HG02840 (cell line): Measurements from ENCODE around the gene SMARCA2.

Experiments
- ATAC-seq: cut with Tn5 transposase; IDR thresholded peaks from one replicate; pipeline ENCODE4 v1.9.1; 2021; ENCODE audit warnings: mild to moderate bottlenecking, moderate library complexity, moderate number of reproducible peaks; ENCODE audit not compliant: unreplicated experiment, low FRiP score

Gene SMARCA2

DNA sequence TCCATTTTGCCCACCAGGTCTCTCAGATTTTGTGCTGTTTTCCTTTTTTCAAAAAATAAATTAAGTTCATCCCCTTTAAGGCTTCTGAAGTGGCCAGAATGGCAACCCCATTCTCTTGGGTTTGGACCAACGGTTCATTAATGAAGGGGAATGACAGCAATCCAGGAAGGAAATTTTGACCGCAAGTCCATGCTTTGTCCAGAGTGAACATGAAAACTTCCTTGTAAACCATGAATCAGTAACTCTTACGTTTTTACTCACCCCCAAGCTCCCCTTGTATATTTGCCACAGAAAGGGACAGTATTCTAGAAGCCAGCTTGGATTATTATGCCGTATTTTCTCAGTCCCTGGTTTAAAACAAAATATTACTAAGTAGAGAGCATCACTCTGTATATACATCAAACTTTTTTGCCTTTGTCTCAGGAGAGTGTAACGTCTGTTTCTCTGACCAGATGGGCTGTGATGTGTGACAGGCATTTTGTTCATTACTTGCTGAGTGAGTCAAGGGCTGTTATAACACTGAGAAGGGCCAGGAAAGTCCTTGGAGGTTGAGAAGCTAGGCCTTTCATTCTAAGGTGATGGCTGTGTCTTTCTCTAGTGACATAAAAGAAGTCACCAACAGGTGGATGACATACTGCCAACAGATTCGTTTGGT, 148.2 kb downstream of the SMARCA2 start:
- ATAC-seq, result no peak

DNA sequence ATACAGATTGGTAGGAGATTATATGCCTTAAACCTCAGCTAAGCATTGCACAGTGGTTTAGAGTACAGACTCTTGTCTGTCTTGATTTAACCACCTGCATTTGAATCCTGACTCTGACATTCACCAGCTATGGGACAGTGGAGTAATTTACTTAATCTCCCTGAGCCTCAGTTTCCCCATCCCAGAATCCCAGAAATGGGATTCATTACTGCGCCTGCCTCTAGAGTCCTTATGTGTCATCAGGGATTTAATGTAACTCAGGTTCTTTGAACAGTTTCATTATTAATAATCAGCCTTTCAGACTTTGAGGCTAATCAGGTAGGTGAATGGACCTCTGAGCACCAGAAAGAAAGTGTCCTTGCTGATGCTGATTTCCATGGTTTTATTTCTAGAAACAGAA, 149.1 kb downstream of the SMARCA2 start:
- ATAC-seq, result no peak

DNA sequence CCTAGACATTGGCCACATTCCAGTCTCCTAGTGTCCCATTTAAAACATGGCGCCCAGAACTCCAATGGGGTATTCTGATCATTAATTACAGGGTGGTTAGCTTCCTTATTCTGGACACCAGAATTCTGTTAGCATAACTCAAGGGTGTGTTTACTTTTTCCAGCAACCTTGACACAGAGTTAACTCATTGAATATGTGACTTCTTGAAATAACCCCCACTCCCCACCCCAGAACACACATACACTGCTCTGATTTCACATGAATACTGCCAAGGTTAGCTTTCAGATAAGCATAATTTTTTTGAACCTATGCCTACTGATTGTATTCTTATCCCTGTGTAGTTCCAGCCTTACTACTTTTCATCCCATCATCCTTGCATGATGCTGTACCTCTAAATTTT, 151.1 kb downstream of the SMARCA2 start:
- ATAC-seq, result no peak

DNA sequence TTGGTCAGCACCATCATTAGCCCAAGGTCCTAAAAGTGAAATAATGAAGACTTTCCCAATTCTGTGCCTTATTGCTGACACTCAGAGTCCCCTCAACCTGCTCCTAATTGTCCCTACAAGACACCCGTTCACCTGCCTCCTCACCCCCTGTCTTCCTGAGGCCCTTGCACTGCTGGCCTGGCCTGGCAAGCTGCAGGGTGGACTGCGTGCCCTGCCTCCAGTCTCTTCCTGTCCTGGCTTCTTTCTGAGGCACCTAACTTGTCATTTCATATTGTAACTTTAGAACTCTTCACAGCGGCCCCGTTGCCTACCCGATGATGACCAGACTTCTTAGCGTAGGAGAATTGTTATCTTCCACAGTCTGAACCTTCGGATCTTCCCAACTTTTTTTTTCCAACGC, 153.9 kb downstream of the SMARCA2 start:
- ATAC-seq, result no peak

DNA sequence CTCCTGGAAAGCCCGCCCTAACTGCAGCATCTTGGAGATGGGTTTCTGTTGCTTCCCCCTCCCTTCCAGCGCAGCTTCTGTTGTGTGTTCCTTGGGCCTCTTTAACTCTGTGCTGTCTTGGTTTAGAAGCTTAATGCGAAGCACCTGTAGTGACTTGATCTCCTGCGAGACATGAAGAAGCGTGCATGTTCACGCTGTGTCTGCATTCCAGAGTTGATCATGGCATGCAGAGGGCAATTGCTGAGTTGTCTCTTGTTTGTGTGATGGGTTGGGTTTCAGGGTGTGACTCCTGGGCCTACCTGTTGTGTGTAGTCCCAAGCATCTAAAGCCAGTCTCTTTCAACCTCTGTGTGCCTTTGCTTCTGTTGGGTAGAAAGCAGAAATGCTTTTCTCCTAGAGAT, 155.6 kb downstream of the SMARCA2 start:
- no peak for ATAC-seq

DNA sequence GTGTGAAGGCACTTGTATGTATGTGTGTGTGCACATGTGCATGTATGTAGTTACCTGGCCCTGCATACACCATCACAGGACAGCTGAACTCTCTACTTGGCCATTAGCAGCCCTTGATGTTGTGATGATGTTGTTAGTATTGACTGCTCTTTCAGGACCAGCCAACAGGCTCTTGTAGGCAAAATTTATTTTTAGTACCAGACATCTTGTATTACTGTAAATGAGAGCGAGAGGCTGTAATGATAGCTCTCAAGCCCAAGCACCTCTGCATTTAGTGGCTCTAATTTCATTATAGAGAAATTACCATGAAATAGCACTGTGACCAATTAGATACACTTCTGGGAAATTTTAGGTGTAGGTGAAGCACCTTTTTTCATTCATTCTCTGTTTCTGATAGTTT, 158.0 kb downstream of the SMARCA2 start:
- ATAC-seq, result no peak

DNA sequence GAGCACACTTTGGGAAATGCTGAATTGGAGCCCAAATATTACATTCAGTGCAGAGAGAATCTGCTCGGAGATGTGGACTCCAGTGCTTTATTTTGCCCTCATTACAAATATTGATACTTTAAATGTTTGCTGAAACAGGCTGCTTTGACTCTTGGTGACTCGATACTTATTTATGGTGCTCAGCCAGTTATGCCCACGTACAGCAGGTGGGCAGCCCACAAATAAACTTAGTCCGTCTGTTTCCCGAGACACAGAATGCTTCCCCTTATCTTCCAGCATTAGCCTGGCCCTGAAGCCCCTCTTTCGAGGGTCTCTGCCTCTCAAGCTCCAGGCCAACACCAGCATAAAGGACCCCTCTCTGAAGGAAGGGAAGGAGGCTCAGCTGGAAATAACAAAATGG, 158.7 kb downstream of the SMARCA2 start:
- no peak for ATAC-seq

DNA sequence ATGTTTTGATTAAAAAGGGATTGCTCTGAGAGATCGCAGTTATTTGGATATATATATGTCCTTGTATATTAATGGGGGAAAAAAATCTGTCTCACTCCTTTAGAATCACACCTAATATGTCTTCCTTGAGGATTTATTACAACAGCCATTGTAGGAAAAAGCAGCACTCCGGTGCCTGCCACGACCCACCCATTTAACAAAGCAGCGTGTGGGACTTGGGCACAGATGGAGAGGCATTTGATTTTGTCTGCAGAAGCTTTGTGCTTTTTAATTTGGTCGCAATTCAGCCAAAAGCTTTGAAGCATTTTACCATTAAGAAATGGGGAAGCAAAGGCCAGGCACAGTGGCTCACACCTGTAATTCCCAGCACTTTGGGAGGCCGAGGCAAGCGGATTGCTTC, 159.2 kb downstream of the SMARCA2 start:
- ATAC-seq, result no peak

DNA sequence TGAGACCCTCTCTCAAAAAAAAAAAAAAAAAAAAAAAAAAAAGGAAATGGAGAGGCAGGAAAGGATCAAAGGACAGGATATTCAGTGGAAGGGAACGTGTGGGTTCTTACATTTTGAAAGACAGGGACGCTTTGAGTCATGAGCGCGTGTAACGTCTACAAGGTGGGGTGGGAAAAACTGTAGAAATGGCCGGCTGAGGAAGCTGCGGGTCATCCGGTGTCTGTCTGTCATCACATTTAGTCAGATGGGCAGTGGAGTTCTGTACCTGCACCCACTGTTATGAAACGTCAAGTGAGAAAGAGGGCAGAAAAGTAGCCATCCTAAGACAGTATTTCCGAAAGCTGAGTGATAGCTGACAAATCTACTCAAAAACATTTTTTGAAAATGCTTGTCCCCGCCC, 159.8 kb downstream of the SMARCA2 start:
- ATAC-seq, result no peak

DNA sequence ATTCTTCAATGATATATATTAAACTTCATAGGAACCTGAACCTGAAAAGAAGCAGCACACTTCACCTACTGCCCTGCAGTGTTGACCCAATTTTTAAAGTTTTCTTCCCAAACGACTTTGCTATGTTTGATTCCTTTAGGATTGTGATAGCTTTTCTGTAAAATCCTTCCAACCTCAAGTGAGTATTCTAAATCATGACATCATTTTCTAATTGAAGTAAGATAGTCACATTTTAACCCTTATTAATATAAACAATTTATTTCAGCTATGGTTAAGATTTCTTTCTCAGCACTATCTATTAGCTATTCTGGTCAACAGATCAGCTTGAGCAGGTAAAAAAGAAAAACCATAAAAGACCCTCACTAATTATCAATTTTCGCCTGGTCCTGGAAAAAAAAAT, 162.0 kb downstream of the SMARCA2 start:
- no peak for ATAC-seq

DNA sequence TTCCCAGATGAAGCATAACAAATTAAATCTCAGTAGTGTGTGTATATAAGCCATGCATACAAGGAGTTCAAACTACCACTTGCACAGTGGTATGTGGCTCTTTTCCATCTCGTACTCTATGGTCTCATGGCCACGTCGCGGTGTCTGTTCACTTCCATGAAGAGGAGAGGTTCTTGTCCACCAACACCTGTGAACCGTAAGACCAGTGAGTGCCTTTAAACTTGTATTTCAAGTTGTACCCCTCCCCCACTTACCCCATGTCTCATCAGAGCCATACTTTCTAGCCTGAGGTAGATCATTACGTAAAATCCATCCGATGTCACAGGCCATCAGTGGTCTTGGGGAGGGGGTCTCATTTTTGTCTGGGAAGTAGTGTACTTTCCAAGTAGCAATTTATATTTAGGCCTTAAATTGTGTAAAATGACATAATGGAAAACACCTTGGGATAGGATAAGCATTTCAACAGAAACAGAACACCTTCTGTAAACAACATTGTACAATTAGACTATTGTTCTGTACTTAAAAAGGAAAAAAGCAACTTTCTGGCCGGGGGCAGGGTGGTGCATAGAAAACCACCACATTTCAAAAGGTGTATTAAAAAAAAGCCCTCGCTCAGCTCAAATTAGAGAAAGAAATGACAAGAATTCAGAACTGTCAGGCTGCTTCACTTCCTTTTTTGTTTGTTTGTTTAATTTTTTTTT, 163.0 kb downstream of the SMARCA2 start:
- ATAC-seq, result no peak

DNA sequence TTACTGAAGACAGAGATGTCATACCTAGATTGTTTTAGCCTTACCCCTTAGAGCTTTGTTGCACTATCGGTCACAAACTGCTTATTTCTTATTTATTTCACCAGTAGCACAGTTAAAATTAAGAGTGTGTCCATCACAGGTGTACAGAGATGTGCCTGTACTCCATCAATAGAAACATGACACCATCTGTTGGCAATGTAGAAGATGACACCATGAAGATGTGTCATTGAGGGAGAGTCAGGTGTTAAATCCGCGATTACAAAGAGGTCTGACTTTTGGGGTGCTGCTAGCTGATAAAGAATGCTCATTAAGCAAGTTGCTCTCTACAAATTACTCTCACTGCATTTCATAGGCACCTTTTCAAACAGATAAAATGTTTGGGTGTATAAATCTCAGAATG, 164.4 kb downstream of the SMARCA2 start:
- no peak for ATAC-seq

DNA sequence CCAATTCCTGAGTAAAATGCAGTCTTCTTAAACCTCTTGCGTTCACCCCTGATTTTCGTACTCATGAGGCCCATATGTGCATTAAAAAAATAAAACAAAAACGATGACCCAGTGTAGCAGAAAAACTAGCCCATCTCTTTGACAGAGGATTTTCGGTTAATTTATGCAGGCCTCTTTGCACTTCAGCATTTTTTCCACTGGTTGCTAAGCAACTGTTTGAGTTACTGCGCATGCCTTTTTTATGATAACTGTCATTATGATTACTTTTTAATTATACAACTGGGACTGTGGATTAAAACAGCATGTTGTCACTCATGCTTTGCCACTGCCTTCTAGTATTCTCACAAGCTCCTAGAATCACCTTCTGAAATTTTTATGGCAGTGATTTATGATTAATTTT, 165.0 kb downstream of the SMARCA2 start:
- ATAC-seq, result no peak

DNA sequence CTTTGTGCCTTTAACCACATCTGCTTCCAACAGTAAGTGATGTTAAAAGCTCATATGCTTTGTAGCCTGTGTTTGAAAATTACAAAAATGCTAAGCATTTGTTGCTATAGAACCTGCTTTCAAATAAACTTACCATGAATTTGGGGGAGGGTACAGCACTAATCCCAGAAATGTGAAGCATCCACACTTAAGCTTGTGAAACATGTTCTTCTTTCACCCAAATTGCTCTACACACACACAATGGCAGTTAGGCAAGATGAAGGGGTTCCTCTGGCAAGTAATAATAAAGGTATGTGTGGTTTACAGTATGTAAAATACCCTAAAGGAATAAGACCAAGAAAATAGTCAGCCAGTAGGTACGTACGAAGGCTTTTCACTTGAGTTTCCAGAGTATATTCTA, 165.6 kb downstream of the SMARCA2 start:
- ATAC-seq, result no peak

DNA sequence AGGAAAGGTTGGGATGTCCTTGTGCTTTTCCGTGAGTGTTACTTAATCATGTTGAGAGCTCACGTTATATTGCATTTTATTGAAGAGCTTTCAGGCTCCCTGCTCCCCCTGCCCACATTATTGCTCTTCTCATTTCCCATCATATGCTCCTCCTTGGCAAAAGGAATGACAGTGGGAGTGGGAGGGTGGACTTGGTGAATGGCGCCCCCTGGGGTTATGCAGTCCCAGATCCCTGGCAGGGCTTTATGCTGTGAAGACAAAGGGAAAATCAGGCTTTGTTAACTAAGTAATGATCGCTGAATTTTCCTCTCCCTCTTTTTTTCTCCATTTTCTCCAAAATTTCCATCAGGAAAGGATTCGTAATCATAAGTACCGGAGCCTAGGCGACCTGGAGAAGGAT, 166.6 kb downstream of the SMARCA2 start:
- no peak for ATAC-seq

DNA sequence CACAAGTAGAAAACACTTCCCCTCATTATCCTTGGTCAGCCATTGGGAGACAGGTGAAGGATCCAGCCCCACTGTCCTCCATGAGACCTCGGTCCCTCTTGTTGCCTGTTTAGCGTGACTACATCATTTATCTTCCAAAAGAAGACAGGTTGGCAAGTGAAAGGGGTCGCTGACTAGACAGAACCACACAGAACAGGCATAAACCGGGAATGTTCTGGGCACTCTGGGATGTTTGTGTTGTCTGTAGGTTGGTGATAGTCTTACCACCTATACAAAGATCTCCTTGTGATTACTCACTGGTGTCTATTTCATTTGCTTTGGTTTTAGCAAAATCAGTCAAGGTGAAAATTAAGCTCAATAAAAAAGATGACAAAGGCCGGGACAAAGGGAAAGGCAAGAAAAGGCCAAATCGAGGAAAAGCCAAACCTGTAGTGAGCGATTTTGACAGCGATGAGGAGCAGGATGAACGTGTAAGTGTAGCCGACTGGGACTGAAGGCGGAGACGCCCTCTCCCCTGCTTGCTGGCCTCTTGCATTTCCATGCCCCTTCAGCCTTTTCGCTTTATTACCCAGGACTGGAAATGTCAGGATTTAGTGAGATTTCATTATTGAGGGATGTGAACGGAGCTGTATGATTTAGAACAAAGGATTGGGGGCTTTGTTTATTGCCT, 175.9 kb downstream of the SMARCA2 start:
- no peak for ATAC-seq

DNA sequence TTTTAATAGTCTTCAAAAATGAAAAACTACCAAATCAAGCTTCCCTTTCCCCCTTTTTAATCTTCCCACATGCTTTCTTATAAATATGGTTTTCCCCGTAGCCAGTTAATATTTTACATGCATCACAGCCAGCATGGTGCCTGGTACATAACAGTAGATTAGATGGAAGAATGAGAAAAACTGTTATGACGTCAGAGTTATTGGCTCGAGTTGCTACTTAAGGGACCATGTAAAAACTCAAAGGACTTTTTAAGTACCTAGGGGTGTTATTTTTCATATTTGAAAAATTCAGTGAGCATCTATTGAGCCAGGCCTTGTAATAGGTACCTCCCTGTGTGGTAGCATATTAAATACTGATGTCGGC, 176.4 kb downstream of the SMARCA2 start:
- ATAC-seq, result no peak

DNA sequence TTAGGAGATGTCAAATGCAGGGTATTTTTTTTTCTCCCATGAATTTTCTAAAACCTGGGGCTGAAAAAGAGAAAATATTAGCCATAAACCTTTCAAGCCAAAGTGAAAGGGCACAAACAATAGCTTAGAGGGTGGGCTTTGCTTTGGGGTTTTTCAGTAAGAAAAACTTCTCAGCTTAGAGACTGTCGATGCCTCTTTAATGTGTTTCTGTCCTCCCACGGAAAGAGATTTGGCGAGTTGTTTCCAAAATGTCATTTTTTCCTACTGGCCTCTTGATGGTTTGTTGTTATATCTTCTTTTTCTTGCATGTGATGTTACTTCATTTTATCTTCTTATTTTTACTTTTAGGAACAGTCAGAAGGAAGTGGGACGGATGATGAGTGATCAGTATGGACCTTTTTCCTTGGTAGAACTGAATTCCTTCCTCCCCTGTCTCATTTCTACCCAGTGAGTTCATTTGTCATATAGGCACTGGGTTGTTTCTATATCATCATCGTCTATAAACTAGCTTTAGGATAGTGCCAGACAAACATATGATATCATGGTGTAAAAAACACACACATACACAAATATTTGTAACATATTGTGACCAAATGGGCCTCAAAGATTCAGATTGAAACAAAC, 177.3 kb downstream of the SMARCA2 start:
- ATAC-seq, result no peak

DNA sequence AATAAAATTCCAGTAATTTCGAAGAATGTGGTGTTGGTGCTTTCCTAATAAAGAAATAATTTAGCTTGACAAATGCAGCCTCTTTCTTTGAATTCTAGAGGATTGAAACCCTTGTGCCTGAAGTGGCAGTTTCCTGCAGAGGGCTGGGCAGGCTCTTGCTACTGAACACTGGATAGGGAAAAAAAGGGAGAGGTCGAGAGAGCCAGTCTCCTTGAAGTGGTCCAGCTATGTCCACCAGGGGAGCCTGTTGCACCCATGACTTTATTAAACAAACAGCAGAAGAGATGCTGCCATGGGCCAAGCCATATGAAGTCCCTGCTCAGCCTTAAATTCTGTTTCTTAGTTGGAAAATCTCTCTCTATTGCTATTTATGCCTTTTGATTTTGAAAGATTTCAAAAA, 178.4 kb downstream of the SMARCA2 start:
- ATAC-seq, result no peak

DNA sequence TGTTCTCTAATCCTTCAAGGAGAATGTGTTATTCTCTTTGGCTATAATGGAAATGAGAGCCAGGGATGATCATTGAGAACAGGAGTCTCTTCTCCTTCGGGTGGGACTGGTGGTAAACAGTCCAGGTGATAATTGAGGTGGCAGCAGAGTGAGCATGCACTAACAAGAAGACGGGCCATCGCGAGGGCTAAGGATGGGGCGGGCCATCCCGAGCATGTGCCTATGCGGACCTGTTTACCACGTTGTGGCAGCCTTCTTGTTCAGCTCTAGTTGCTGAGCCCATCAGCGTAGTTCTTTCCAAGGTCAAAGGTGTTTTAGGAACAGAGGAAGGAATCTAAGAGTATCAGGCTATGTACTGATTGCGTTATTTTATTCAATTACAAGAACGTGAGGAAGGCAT, 180.1 kb downstream of the SMARCA2 start:
- ATAC-seq, result no peak

DNA sequence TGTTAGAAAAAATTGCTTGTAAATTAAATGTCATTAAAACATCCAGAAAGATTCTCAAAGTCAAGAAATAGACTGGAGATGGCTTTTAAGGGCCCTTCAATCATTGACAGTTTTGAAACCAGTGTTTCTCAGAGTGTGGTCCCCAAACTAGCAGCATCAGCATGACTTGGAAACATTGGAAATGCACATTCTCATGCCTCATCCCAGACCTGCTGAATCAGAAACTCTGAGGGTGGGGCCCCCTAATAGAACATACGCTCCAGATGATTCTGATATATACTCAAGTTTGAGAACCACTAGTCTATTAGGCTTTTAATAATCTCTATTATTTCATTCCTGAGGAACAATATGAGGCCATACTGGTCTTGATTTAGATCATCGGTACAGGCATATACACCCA, 181.6 kb downstream of the SMARCA2 start:
- ATAC-seq, result no peak
